HepG2 (cell line): ENCODE results near the gene SIGLEC1. TPM values are rescaled to one million over a fixed set of nuclear protein-coding genes. Genes with fewer than 3 reads are reported as not detected.

Experiments used
- ATF6 ChIP-seq: sonication (generic); formaldehyde crosslinking; conservative IDR thresholded peaks from 2 replicates; pipeline ENCODE4 v1.4.0; 2020; ENCODE audit warnings: missing genetic modification reagents
- CENPBD1 ChIP-seq: sonication (generic); formaldehyde crosslinking; IDR thresholded peaks from 2 replicates; pipeline ENCODE4 v1.8.0; 2022; ENCODE audit warnings: missing genetic modification reagents, low read depth, mild to moderate bottlenecking, borderline replicate concordance
- CHCHD3 ChIP-seq: sonication (generic); formaldehyde crosslinking; IDR thresholded peaks from 2 replicates; pipeline ENCODE4 v1.8.0; 2022; ENCODE audit warnings: mild to moderate bottlenecking, missing genetic modification reagents, moderate library complexity
- FOXM1 ChIP-seq: sonication (generic); formaldehyde crosslinking; IDR thresholded peaks from 2 replicates; pipeline ENCODE4 v1.5.0; 2020; ENCODE audit warnings: missing genetic modification reagents
- JDP2 ChIP-seq: sonication (generic); formaldehyde crosslinking; IDR thresholded peaks from 2 replicates; pipeline ENCODE4 v1.8.1; 2022; ENCODE audit warnings: missing genetic modification reagents, borderline replicate concordance
- MTERF4 ChIP-seq: sonication (generic); formaldehyde crosslinking; IDR thresholded peaks from 2 replicates; pipeline ENCODE4 v1.8.0; 2023; ENCODE audit warnings: mild to moderate bottlenecking, missing genetic modification reagents
- NFKBIZ ChIP-seq: IDR thresholded peaks from 2 replicates; pipeline ENCODE4 v1.6.1; 2018; ENCODE audit warnings: missing genetic modification reagents, missing compliant biosample characterization
- PBX3 ChIP-seq: sonication (generic); formaldehyde crosslinking; IDR thresholded peaks from 2 replicates; pipeline ENCODE4 v1.8.1; 2023; ENCODE audit warnings: missing genetic modification reagents, inconsistent platforms, borderline replicate concordance
- RBFOX2 ChIP-seq: fragments of 200-400 bp; formaldehyde crosslinking; IDR thresholded peaks from 2 replicates; pipeline ENCODE4 v1.6.1; 2017; ENCODE audit warnings: low read depth, mild to moderate bottlenecking, low read length
- SRY ChIP-seq: sonication (generic); formaldehyde crosslinking; IDR thresholded peaks from 2 replicates; pipeline ENCODE4 v1.8.0; 2022; ENCODE audit warnings: mild to moderate bottlenecking, missing genetic modification reagents
- TFDP1 ChIP-seq: IDR thresholded peaks from 2 replicates; pipeline ENCODE4 v1.6.1; 2016; ENCODE audit warnings: missing compliant biosample characterization, missing genetic modification reagents, borderline replicate concordance
- TIGD3 ChIP-seq: sonication (generic); formaldehyde crosslinking; IDR thresholded peaks from 2 replicates; pipeline ENCODE4 v1.5.1; 2020; ENCODE audit warnings: mild to moderate bottlenecking, missing genetic modification reagents, borderline replicate concordance
- ZNF180 ChIP-seq: sonication (generic); formaldehyde crosslinking; IDR thresholded peaks from 2 replicates; pipeline ENCODE4 v1.4.0; 2020; ENCODE audit warnings: low read depth, missing genetic modification reagents, borderline replicate concordance
- ZNF232 ChIP-seq: sonication (generic); formaldehyde crosslinking; IDR thresholded peaks from 2 replicates; pipeline ENCODE4 v1.4.0; 2020; ENCODE audit warnings: missing genetic modification reagents, borderline replicate concordance
- ZNF251 ChIP-seq: sonication (generic); formaldehyde crosslinking; IDR thresholded peaks from 2 replicates; pipeline ENCODE4 v1.9.0; 2021; ENCODE audit warnings: mild to moderate bottlenecking, missing genetic modification reagents
- ZNF3 ChIP-seq: IDR thresholded peaks from 2 replicates; pipeline ENCODE4 v1.7.0; 2017; ENCODE audit warnings: inconsistent platforms
- ZNF33B ChIP-seq: sonication (generic); formaldehyde crosslinking; IDR thresholded peaks from 2 replicates; pipeline ENCODE4 v1.5.1; 2020; ENCODE audit warnings: mild to moderate bottlenecking, missing genetic modification reagents
- ZNF530 ChIP-seq: sonication (generic); formaldehyde crosslinking; IDR thresholded peaks from 2 replicates; pipeline ENCODE4 v1.5.0; 2020; ENCODE audit warnings: low read depth, mild to moderate bottlenecking, missing genetic modification reagents
- ZNF777 ChIP-seq: sonication (generic); formaldehyde crosslinking; IDR thresholded peaks from 2 replicates; pipeline ENCODE4 v1.4.0; 2020; ENCODE audit warnings: missing genetic modification reagents
- ZSCAN31 ChIP-seq: sonication (generic); formaldehyde crosslinking; IDR thresholded peaks from 2 replicates; pipeline ENCODE4 v1.5.0; 2020; ENCODE audit warnings: low read depth, mild to moderate bottlenecking, missing genetic modification reagents
- polyA plus RNA-seq, 8 experiments: library from polyadenylated mRNA; depleted of rRNA in 3 of 8; stranded (reverse) in 7 of 8; unstranded in 1 of 8; fragments of >200 nt; fragmentation: Illumina TruSeq in 4 of 8; extraction: Trizol in 4 of 8; gene quantifications; 2 replicates each; pipeline versions ENCODE4 v1.2.1 to v1.2.3, GENCODE V29; 2011 to 2016; ENCODE audit warnings: low read depth in 4 of 8, missing spikeins in 1 of 8, mixed read lengths in 1 of 8; ENCODE audit not compliant: insufficient read depth in 1 of 8
- total RNA-seq, 5 experiments: library from RNA; depleted of rRNA; stranded (reverse); fragments of >200 nt; fragmentation: Illumina TruSeq; extraction: Trizol; gene quantifications; 2 replicates each; pipeline ENCODE4 v1.2.3, GENCODE V29; 2016; ENCODE audit warnings: low read depth in 1 of 5

Gene SIGLEC1
- total and polyA plus RNA-seq, 2 of the 13 experiments (the other 11 are each of a cell fraction or from before 2014, with no cell fraction given) = 0.01 TPM; not detected in 1

- TF ChIP-seq ZNF777 (CRISPR knock-in tag) (peak; percentile 75), ZNF530 (no peak), ZNF180 (CRISPR knock-in tag) (0 out of 2 replicates have a peak, but pooled peaks have one; percentile 13), PBX3 (no peak), ZNF33B (CRISPR knock-in tag) (no peak; the same call in 1 of the 2 replicates), CENPBD1 (CRISPR knock-in tag) (no peak), ZNF251 (CRISPR knock-in tag) (no peak), TFDP1 (no peak), SRY (peak; percentile 69; the same call in 1 of the 2 replicates), ZSCAN31 (peak; percentile 53), TIGD3 (CRISPR knock-in tag) (no peak), ATF6 (no peak), JDP2 (no peak), ZNF232 (CRISPR knock-in tag) (peak; percentile 79; the same call in 1 of the 2 replicates), RBFOX2 (peak; percentile 53), NFKBIZ (CRISPR knock-in tag) (no peak), ZNF3 (CRISPR knock-in tag) (no peak), MTERF4 (CRISPR knock-in tag) (no peak; the same call in 1 of the 2 replicates), FOXM1 (CRISPR knock-in tag) (no peak), CHCHD3 (CRISPR knock-in tag) (peak; percentile 92)
Observed at GRCh38 chr20:3749689-3750531, 37.5 kb upstream of the SIGLEC1 start (continued).
